GM23338 (cell line): ENCODE data around the gene SLC13A3. TPM values are rescaled to one million over a fixed set of nuclear protein-coding genes. Genes with fewer than 3 reads are reported as not detected.
A peak's percentile ranks its signal among the peaks of the same experiment; 100 is the strongest.

Experiments
- ATAC-seq: fragments of 200-7000 bp; cut with Tn5 transposase; 3 replicates; pipeline ENCODE4 v1.9.1; 2020
- DNase-seq: peaks from one replicate; pipeline ENCODE4 v3.0.0-alpha.2; 2015; ENCODE audit warnings: low spot score
- H2AFZ ChIP-seq: fragments of 200-600 bp; sonication (generic); 2 replicates; pipeline ENCODE4 v1.8.0; 2016; ENCODE audit warnings: antibody characterized with exemption, mild to moderate bottlenecking, moderate library complexity
- H3F3A ChIP-seq: fragments of 200-600 bp; sonication (generic); replicated peaks from 2 replicates; pipeline ENCODE4 v1.8.0; 2017; ENCODE audit warnings: antibody characterized with exemption, mixed run types, low read depth
- H3K27ac ChIP-seq: fragments of 200-600 bp; sonication (generic); 2 replicates; pipeline ENCODE4 v1.6.1; 2016; ENCODE audit warnings: low read depth
- H3K27me3 ChIP-seq: fragments of 200-600 bp; sonication (generic); 2 replicates; pipeline ENCODE4 v1.8.0; 2016; ENCODE audit warnings: mild to moderate bottlenecking, mixed run types, moderate library complexity; ENCODE audit not compliant: insufficient read depth
- H3K36me3 ChIP-seq: fragments of 200-600 bp; sonication (generic); 2 replicates; pipeline ENCODE4 v1.8.0; 2016; ENCODE audit warnings: mild to moderate bottlenecking; ENCODE audit not compliant: insufficient read depth
- H3K4me1 ChIP-seq: fragments of 200-600 bp; sonication (generic); 2 replicates; pipeline ENCODE4 v1.8.0; 2016; ENCODE audit warnings: mild to moderate bottlenecking, moderate library complexity; ENCODE audit not compliant: insufficient read depth
- H3K4me2 ChIP-seq: fragments of 200-600 bp; sonication (generic); 2 replicates; pipeline ENCODE4 v1.7.1; 2017; ENCODE audit warnings: mixed run types
- H3K4me3 ChIP-seq: fragments of 200-600 bp; sonication (generic); 2 replicates; pipeline ENCODE4 v1.6.1; 2016; ENCODE audit warnings: mixed run types
- H3K79me2 ChIP-seq: fragments of 200-600 bp; sonication (generic); replicated peaks from 2 replicates; pipeline ENCODE4 v1.8.0; 2017; ENCODE audit warnings: mild to moderate bottlenecking; ENCODE audit not compliant: insufficient read depth
- H3K9me2 ChIP-seq: fragments of 200-600 bp; sonication (generic); 2 replicates; pipeline ENCODE4 v1.8.0; 2017; ENCODE audit not compliant: insufficient read depth
- H4K20me1 ChIP-seq: fragments of 200-600 bp; sonication (generic); replicated peaks from 2 replicates; pipeline ENCODE4 v1.8.0; 2017; ENCODE audit warnings: mild to moderate bottlenecking; ENCODE audit not compliant: insufficient read depth
- H3K27ac Mint-ChIP-seq: 2 replicates; pipeline ENCODE4 v1.8.0; 2020; ENCODE audit warnings: inconsistent platforms, mild to moderate bottlenecking, moderate library complexity, mixed read lengths
- H3K27me3 Mint-ChIP-seq: 3 replicates; pipeline ENCODE4 v1.8.0; 2022; ENCODE audit warnings: low read depth, mild to moderate bottlenecking, moderate library complexity, mixed read lengths, inconsistent platforms; ENCODE audit not compliant: insufficient read depth, poor library complexity
- H3K36me3 Mint-ChIP-seq: 3 replicates; pipeline ENCODE4 v1.8.0; 2021; ENCODE audit warnings: low read depth, mild to moderate bottlenecking, inconsistent platforms, moderate library complexity, mixed read lengths
- H3K4me1 Mint-ChIP-seq: 3 replicates; pipeline ENCODE4 v1.8.0; 2020; ENCODE audit warnings: mild to moderate bottlenecking, inconsistent platforms, mixed read lengths
- H3K4me3 Mint-ChIP-seq: 3 replicates; pipeline ENCODE4 v1.8.0; 2021; ENCODE audit warnings: moderate library complexity, mild to moderate bottlenecking, inconsistent platforms, mixed read lengths
- H3K9me3 Mint-ChIP-seq: 3 replicates; pipeline ENCODE4 v1.8.0; 2020; ENCODE audit warnings: moderate library complexity, mild to moderate bottlenecking, inconsistent platforms, mixed read lengths
- CTCF ChIP-seq, 2 experiments: fragments of 200-600 bp in 1 of 2; sonication (generic) in 1 of 2; conservative IDR thresholded peaks; 2 replicates each; pipeline versions ENCODE4 v1.5.1 to v1.6.1; 2016 to 2017; ENCODE audit warnings: antibody characterized with exemption in 2 of 2, low read depth in 2 of 2, mild to moderate bottlenecking in 2 of 2, moderate library complexity in 1 of 2
- ETS1 ChIP-seq: IDR thresholded peaks from 2 replicates; pipeline ENCODE4 v1.6.1; 2016; ENCODE audit warnings: antibody characterized with exemption
- REST ChIP-seq: IDR thresholded peaks from one replicate; pipeline ENCODE4 v1.6.1; 2018; ENCODE audit warnings: antibody characterized with exemption; ENCODE audit not compliant: unreplicated experiment
- ZNF462 ChIP-seq: fragments of 250-450 bp; sonication (Bioruptor Pico); IDR thresholded peaks from 2 replicates; pipeline ENCODE4 v1.5.0; 2020; ENCODE audit warnings: mild to moderate bottlenecking, moderate library complexity
- polyA plus RNA-seq: library from polyadenylated mRNA; unstranded; fragments of >200 nt; fragmentation: Nextera tagmentation; extraction: Ambion mirVana; gene quantifications from 2 replicates; pipeline ENCODE4 v1.2.1, GENCODE V29; 2016
- total RNA-seq: library from RNA; depleted of rRNA; stranded (reverse); fragments of >200 nt; shearing (Covaris generic); gene quantifications from 2 replicates; pipeline ENCODE4 v1.2.3, GENCODE V29; 2014

SLC13A3 gene
- total and polyA plus RNA-seq, 2 experiments from 2014 or later = 8.6 to 9.1 TPM

DNA sequence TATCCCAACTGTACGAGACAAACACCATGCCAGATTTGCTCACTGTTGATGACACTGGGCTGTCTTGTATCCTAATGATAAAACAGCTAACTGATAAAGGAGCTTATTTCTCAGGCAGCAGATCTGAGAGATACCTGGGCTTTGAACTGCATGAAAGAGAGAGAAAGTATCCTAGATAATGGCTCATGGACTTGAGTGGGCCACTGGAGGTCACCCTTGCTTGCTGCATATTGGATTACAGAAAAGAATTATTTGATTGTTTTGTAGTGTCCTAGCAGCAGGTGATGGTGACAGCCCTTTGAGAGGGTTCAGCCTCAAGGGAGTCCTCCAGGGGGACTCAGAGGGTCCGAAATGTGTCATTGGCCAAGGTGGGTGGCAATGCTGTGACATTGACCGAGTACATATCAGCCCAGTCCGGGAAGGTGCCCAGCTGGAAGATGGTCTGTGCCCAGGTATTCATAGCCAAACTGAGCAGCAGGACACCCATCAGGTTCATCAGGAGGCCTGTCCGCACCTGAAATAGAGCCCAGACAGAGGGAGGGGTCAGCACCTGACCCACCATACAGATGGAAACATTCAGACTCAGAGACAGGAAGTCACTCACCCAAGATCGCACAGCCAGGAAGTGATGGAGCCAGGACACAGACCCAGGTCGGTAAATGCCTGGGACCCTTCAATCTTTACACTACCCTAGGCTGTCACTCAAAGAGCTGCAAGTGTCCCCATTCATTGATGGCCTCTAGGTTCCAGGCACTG lies 91.4 kb downstream of the SLC13A3 start:
- H3K27me3 Mint-ChIP-seq = peaks cover 7% of the 10 kb centered on the region
- H3K27ac Mint-ChIP-seq = no peak overlapping the region
- Histone ChIP-seq H3K9me2 (no peaks in the 10 kb centered on the region), H3K27ac (no peak overlapping the region), H3K4me1 (peaks cover 32% of the 10 kb centered on the region), H3K4me2 (no peak overlapping the region), H3K27me3 (no peaks in the 10 kb centered on the region), H3K36me3 (no peaks in the 10 kb centered on the region), H3K4me3 (no peak overlapping the region), H4K20me1 (no peaks in the 10 kb centered on the region), H3F3A (no peaks in the 10 kb centered on the region), H2AFZ (no peak overlapping the region), H3K79me2 (no peaks in the 10 kb centered on the region)
- DNase-seq = no peak
- ATAC-seq = no peak
- TF ChIP-seq ETS1 (no peak), ZNF462 (CRISPR knock-in tag) (no peak), CTCF (conservative IDR thresholded peaks at IDR 0.05; ENCODE audit: low read depth in 2 of 2) (peak in 1 of 2 experiments; percentile 36; a peak in 3 of 4 replicates), REST (no peak)
- no peak overlapping the region for H3K4me3 Mint-ChIP-seq
- H3K36me3 Mint-ChIP-seq = no peaks in the 10 kb centered on the region; the same call in 2 of the 3 replicates
- H3K4me1 Mint-ChIP-seq = peaks cover 18% of the 10 kb centered on the region
- no peaks in the 10 kb centered on the region; the same call in 2 of the 3 replicates for H3K9me3 Mint-ChIP-seq
